HG03565 (cell line): ENCODE measurements around the gene P3H1.

ENCODE experiments used
- ATAC-seq: cut with Tn5 transposase; IDR thresholded peaks from one replicate; pipeline ENCODE4 v1.9.1; 2021; ENCODE audit warnings: mild to moderate bottlenecking, moderate library complexity; ENCODE audit not compliant: unreplicated experiment

Gene P3H1

GRCh38 chr1:42745851-42746250, 21.0 kb downstream of the P3H1 start:
- no peak for ATAC-seq

GRCh38 chr1:42744148-42744413, 22.7 kb downstream of the P3H1 start:
- ATAC-seq = no peak

- ATAC-seq = no peak
Measured at GRCh38 chr1:42743317-42744147, 23.3 kb downstream of the P3H1 start.

GRCh38 chr1:42742617-42743316, 24.1 kb downstream of the P3H1 start:
- ATAC-seq = no peak

- no peak for ATAC-seq
Measured at GRCh38 chr1:42742141-42742540, 24.7 kb downstream of the P3H1 start.

GRCh38 chr1:42741706-42742105, 25.1 kb downstream of the P3H1 start:
- ATAC-seq = no peak

- ATAC-seq = no peak
Measured at GRCh38 chr1:42740851-42741580, 25.8 kb downstream of the P3H1 start.

GRCh38 chr1:42739753-42740700, 26.8 kb downstream of the P3H1 start, which contains the start of gene CLDN19:
Gene CLDN19 (minus strand): TSS chr1:42740236. CDS start chr1:42740063, 173 bp downstream.
- no peak for ATAC-seq

- no peak for ATAC-seq
Measured at GRCh38 chr1:42738678-42739226, 28.1 kb downstream of the P3H1 start.

- no peak for ATAC-seq
Measured at GRCh38 chr1:42737986-42738677, 28.7 kb downstream of the P3H1 start.

- no peak for ATAC-seq
Measured at GRCh38 chr1:42737257-42737656, 29.6 kb downstream of the P3H1 start.

GRCh38 chr1:42736571-42737200, 30.1 kb downstream of the P3H1 start:
- no peak for ATAC-seq

GRCh38 chr1:42736152-42736551, 30.7 kb downstream of the P3H1 start:
- ATAC-seq = no peak

- ATAC-seq = no peak
Measured at GRCh38 chr1:42735477-42736105, 31.2 kb downstream of the P3H1 start.

GRCh38 chr1:42735056-42735455, 31.8 kb downstream of the P3H1 start:
- ATAC-seq = no peak

- no peak for ATAC-seq
Measured at GRCh38 chr1:42734201-42735035, 32.4 kb downstream of the P3H1 start.

- no peak for ATAC-seq
Measured at GRCh38 chr1:42733415-42734200, 33.2 kb downstream of the P3H1 start.
